GM10266 (cell line): ENCODE measurements around the gene AK9.
"Not testable (repeated sequence)": the region's sequence is repeated elsewhere in the genome, so short reads cannot be mapped to it uniquely, and the experiment has no call there.

Source experiments
- DNase-seq: peaks from one replicate; pipeline ENCODE4 v3.0.0; 2012; ENCODE audit errors: extremely low spot score
- TF ChIP-seq, protein P1 (sequence below): IDR thresholded peaks from 2 replicates; pipeline ENCODE4 v1.5.1; 2012; ENCODE audit warnings: mild to moderate bottlenecking, low read depth; ENCODE audit not compliant: control insufficient read depth, insufficient read depth; ENCODE audit errors: missing control alignments

The AK9 gene

DNA sequence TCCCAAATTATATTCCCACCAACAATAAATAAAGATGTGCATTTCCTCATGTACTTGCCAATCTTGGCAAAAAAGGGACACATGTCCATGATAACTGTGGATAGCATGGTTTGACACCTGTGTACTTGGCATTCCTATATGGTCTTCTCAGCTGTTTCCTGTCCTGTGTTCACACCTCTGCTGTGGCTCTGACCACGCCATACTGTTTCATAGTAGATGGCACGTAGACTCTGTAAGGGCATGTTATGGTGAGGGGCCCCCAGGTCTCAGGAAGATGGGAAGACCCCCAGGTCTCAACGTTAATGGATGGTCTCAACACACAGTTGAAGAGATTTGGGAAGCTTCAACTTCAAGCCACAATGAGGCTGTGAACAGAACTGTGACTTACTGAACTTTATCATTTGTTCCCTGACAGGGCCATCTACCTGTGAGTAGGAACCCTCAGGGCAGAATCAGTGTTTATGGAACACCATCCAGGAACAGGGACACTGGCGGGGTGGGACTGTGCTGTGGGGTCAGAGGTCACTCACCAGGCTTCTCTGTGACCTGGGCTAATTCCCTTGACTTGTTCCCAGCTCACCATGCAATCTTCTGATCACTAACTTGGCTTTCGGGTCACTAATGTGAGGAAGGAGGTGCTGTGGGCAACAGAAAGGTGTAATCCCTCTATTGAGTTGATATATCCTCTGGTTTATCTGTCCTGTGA is 219.7 kb downstream of the AK9 start:
- no peak for DNase-seq

DNA sequence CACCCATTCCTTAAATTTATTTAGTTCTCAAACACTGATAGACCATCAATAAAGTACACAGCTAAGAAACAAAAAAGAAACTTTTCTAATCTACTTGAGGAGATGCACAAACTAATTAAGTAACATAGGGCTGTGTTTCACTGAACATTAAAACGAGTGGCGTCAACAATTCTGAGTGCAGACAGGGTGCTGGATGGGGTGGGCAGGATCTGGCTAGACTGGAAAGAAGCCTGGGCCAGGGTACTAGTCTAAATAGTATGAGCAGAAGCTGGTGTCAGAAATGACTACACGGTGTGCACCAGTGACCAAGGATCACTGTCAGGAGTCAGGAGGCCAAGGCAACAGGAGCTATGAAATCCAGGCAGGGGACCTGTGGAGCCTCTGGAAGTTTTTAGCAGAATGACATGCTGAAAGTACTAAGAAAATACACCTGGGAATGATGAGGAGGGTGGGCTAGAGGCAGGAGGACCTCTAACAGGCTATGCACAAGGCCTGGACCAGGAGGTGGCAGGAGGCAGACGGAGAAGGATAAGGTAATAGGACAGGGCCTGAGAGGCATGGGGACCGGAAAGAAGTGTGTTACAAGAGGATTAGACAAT is 221.3 kb downstream of the AK9 start:
- TF ChIP-seq, protein P1, sequence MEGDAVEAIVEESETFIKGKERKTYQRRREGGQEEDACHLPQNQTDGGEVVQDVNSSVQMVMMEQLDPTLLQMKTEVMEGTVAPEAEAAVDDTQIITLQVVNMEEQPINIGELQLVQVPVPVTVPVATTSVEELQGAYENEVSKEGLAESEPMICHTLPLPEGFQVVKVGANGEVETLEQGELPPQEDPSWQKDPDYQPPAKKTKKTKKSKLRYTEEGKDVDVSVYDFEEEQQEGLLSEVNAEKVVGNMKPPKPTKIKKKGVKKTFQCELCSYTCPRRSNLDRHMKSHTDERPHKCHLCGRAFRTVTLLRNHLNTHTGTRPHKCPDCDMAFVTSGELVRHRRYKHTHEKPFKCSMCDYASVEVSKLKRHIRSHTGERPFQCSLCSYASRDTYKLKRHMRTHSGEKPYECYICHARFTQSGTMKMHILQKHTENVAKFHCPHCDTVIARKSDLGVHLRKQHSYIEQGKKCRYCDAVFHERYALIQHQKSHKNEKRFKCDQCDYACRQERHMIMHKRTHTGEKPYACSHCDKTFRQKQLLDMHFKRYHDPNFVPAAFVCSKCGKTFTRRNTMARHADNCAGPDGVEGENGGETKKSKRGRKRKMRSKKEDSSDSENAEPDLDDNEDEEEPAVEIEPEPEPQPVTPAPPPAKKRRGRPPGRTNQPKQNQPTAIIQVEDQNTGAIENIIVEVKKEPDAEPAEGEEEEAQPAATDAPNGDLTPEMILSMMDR: no peak
- no peak for DNase-seq

More for the DNA sequence above, 219.7 kb downstream of the AK9 start:
- TF ChIP-seq, protein P1: no peak

DNA sequence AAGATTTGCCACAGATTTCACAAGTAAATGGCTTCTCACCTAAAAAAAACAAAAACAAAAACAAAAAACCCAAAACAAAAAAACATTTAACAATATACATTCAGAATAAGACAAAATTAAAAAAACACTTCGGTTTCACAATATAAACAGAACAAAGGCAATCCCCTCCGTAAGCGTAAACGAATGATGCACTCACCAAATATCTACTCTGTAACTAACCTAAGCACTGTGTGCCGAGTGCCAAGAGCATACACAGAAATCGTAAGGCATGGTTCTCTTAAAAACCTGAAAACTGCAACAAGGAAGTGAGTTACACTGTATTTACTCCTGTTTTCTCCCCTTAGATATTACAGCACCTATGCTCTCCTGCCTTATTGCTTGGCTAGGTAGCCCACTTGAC is 223.3 kb downstream of the AK9 start:
- TF ChIP-seq, protein P1: no peak
- no peak for DNase-seq

DNA sequence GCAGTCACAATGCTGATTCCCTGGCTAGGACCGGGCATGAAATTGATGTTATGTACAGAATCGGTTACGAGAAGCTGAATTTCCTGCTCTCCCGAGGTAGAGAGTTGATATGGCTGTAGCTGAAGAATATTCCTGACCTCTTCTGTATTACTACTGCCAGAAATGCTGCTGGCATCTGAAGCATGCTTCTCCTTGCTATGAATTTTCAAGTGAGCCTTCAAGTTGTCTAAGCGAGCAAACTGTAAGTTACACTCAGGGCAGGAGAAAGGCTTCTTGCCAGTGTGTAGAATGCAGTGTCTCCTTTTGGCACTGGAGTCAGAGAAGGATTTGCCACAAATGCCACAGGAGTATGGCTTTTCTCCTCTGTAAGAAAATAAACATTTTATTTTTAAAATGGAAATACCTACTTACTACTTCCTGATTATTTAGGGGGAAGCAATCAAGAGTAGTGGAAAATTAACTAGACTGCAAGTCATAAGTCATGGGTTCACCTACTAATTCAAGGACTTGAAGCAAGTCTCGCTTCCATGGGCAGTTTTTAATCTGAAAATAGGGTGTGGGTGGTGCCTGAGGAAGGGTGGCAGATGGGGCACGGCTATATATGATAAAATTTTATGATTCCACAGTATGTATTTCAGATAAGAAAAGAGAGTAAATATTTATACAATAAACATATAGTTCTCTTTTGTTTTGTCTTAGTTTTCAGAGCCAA is 224.6 kb downstream of the AK9 start:
- TF ChIP-seq, protein P1: no peak
- DNase-seq: no peak

DNA sequence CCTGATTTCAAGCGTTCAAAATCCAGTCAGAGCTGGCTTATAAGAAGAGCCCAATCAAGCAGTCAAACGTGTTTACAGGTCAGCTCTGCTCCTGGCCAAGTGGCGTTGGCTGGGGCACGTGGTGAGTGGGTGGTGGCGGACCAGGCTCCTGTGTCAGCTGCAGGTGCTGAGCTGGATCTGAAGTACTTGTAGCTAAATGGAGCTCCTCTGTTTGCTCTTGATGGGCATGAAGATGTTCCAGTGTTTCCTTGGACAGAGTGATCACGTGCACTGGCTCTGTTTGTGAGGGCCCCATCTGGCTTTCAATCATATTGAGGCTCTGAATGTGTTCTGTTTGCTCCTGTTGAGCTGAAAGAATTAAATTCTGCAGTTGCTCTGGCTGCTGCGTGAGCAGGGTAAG is 225.2 kb downstream of the AK9 start:
- TF ChIP-seq, protein P1: no peak
- no peak for DNase-seq

DNA sequence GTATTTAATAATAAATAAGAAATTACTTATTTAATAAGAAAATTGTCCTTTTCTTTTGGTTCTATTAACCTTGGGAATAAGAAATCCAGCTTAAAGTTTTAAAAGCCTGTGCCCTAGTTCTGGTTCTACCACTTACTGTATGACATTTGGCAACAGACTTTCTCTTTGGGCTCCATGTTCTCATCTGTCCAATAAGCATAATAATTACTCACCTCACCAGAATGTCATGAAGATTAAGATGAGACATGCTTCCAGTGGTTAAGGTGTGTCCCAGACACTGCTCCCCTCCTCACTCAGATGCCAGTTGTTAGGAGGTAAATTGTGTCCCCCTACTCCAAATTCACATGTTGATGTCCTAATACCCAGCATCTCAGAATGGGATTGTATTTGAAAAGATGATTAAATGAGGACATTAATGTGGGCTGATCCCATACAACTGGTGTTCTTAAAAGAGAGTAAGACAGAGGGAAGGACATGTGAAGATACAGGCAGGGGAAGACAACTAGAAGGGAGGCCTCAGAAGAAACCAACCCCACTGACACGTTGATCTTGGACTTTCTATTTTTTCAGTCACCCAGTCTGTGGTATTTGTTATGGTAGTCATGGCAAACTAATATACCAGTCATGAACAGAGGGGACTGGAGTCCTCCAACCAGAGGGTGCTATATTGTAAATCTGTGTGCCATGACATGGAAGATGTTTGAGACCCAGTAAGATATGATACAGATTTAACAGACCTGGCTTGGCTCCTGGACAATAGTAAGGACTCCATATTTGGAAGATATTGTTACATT is 229.1 kb downstream of the AK9 start:
- DNase-seq: no peak
- TF ChIP-seq, protein P1: no peak

DNA sequence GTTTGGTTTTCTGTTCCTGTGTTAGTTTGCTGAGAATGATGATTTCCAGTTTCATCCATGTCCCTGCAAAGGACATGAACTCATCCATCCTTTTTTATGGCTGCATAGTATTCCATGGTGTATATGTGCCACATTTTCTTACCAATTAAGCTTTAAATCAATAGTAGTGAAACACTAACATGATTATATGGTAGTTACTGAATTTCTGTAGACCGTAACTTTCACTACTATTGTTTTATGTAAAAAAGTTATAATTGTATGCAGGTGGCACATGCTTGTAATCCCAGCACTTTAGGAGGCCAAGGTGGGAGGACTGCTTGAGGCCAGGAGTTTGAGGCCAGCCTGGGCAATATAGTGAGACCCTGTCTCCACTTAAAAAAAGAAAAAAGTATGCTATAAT is 229.8 kb downstream of the AK9 start:
- DNase-seq: not testable (repeated sequence)
